ENCODE results near the gene SARM1.

SARM1 gene

DNA sequence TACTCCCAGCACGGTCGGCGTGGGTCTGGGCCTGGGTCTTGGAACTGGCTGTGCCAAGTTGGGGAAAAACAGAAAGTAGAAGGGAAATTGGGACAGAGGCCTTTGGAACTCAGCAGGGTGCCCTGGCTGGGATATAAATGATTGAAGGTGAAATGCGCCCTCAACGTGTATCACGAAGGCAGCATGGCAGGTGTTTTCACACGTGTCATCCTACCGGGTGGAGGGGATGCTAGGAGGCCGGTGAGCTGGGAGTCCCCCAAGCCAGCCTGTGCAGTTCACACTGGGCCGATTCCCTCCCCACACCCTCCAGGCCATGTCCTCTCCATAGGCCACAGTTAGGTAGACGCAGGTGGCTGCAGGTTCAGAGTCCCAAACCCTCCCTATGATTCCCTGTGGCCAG, 30.0 kb upstream of the SARM1 start:
- Histone ChIP-seq H3K36me3 (ENCODE audit: control insufficient read depth in 2 of 2, insufficient read depth in 2 of 2, low read length in 2 of 2) (peaks cover 36 to 57% of the 10 kb centered on the region in 2 donors), H3K27ac (ENCODE audit: low read length) (no peak overlapping the region), H3K9ac (ENCODE audit: low read length in 2 of 2) (no peak overlapping the region), H3K9me3 (ENCODE audit: control insufficient read depth in 2 of 2, low read length in 2 of 2) (no peaks in the 10 kb centered on the region), H3K4me3 (ENCODE audit: low read length in 2 of 2) (no peak overlapping the region), H3K27me3 (ENCODE audit: control insufficient read depth in 1 of 2, insufficient read depth in 2 of 2, low read length in 2 of 2) (no peaks in the 10 kb centered on the region), H3K4me1 (ENCODE audit: control insufficient read depth, insufficient read depth, low read length) (peaks cover 4% of the 10 kb centered on the region)

GRCh38 chr17:28342313-28342712, 29.2 kb upstream of the SARM1 start:
- no peaks in the 10 kb centered on the region for H3K27me3 ChIP-seq (ENCODE audit: control insufficient read depth in 1 of 2, insufficient read depth in 2 of 2, low read length in 2 of 2)
- no peak overlapping the region for H3K27ac ChIP-seq (ENCODE audit: low read length)
- H3K9ac ChIP-seq (ENCODE audit: low read length in 2 of 2) = no peak overlapping the region
- peaks cover 44 to 65% of the 10 kb centered on the region in 2 donors for H3K36me3 ChIP-seq (ENCODE audit: control insufficient read depth in 2 of 2, insufficient read depth in 2 of 2, low read length in 2 of 2)
- no peak overlapping the region for H3K4me3 ChIP-seq (ENCODE audit: low read length in 2 of 2)
- H3K9me3 ChIP-seq (ENCODE audit: control insufficient read depth in 2 of 2, low read length in 2 of 2) = no peaks in the 10 kb centered on the region
- H3K4me1 ChIP-seq (ENCODE audit: control insufficient read depth, insufficient read depth, low read length) = peaks cover 3% of the 10 kb centered on the region

DNA sequence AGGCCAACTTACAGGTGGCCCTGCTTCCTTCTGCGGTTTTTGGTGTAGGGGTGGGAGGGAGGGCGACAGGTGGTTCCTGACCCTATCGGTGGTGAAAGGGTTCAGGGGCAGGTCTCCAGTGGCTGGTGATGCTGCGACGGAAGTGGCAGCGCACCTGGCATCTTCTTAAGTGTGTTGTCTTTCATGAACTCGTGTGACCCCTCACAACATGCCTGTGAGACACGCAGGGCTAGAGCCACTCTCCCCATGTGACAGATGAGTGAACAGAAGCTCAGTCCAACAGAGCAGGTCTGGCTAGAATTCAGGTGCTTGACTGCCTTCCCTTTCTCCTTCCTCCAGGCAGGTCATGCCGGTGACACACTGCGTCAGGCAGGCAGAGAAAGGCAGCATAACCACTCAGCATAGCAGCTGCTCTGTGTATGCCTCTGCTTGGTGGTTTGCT, 28.0 kb upstream of the SARM1 start:
- no peak overlapping the region for H3K4me3 ChIP-seq (ENCODE audit: low read length in 2 of 2)
- H3K9ac ChIP-seq (ENCODE audit: low read length in 2 of 2) = no peak overlapping the region
- H3K27ac ChIP-seq (ENCODE audit: low read length) = no peak overlapping the region
- no peaks in the 10 kb centered on the region for H3K27me3 ChIP-seq (ENCODE audit: control insufficient read depth in 1 of 2, insufficient read depth in 2 of 2, low read length in 2 of 2)
- peaks cover 3% of the 10 kb centered on the region for H3K4me1 ChIP-seq (ENCODE audit: control insufficient read depth, insufficient read depth, low read length)
- no peaks in the 10 kb centered on the region for H3K9me3 ChIP-seq (ENCODE audit: control insufficient read depth in 2 of 2, low read length in 2 of 2)
- peaks cover 52 to 73% of the 10 kb centered on the region in 2 donors for H3K36me3 ChIP-seq (ENCODE audit: control insufficient read depth in 2 of 2, insufficient read depth in 2 of 2, low read length in 2 of 2)

- Histone ChIP-seq H3K27me3 (ENCODE audit: control insufficient read depth in 1 of 2, insufficient read depth in 2 of 2, low read length in 2 of 2) (no peaks in the 10 kb centered on the region), H3K4me1 (ENCODE audit: control insufficient read depth, insufficient read depth, low read length) (peaks cover 3% of the 10 kb centered on the region), H3K4me3 (ENCODE audit: low read length in 2 of 2) (no peak overlapping the region), H3K9me3 (ENCODE audit: control insufficient read depth in 2 of 2, low read length in 2 of 2) (no peaks in the 10 kb centered on the region), H3K27ac (ENCODE audit: low read length) (no peak overlapping the region), H3K9ac (ENCODE audit: low read length in 2 of 2) (no peak overlapping the region), H3K36me3 (ENCODE audit: control insufficient read depth in 2 of 2, insufficient read depth in 2 of 2, low read length in 2 of 2) (peaks cover 57 to 78% of the 10 kb centered on the region in 2 donors)
Measured at GRCh38 chr17:28344011-28344410, 27.5 kb upstream of the SARM1 start.

GRCh38 chr17:28344435-28344901, 27.0 kb upstream of the SARM1 start:
- H3K4me3 ChIP-seq (ENCODE audit: low read length in 2 of 2) = no peak overlapping the region
- peaks cover 59 to 81% of the 10 kb centered on the region in 2 donors for H3K36me3 ChIP-seq (ENCODE audit: control insufficient read depth in 2 of 2, insufficient read depth in 2 of 2, low read length in 2 of 2)
- H3K27ac ChIP-seq (ENCODE audit: low read length) = no peak overlapping the region
- H3K9ac ChIP-seq (ENCODE audit: low read length in 2 of 2) = no peak overlapping the region
- no peaks in the 10 kb centered on the region for H3K27me3 ChIP-seq (ENCODE audit: control insufficient read depth in 1 of 2, insufficient read depth in 2 of 2, low read length in 2 of 2)
- peaks cover 3% of the 10 kb centered on the region for H3K4me1 ChIP-seq (ENCODE audit: control insufficient read depth, insufficient read depth, low read length)
- H3K9me3 ChIP-seq (ENCODE audit: control insufficient read depth in 2 of 2, low read length in 2 of 2) = no peaks in the 10 kb centered on the region

DNA sequence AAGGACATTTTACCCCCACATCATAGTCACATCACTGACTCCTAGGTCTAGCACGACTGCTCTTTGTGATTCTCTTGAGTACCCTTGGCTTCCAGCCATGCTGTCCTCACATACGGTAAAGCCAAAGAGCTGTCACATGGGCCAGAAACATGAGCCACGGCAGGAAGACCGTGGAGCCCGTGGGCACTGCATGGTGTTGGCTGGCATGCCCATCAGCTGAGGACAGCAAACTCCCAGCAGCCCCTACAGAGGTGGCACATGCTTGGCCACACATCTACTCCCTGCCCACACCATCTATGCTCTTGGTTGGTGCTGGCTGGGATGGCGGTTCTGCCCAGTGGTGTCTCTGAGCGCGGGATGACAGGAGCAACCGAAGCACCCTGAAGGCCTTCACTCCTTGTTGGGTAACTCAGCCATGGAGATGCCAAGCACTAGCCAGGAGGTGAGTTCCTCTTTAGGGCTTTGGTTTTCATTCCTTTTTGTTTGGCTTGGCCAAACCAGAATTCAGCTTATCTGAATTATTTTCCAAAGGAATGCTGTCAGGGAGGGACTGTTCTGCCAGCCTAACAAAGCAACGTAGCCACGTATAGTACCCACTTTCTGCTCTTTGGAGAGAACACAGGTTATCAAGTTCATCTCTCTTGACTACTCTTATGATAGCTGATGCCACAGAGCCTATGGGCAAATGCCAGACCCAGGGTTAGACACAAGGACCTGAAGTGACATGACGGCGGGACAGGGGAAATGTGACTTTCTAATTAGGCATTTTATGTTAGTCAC, 25.9 kb upstream of the SARM1 start:
- H3K4me1 ChIP-seq (ENCODE audit: control insufficient read depth, insufficient read depth, low read length) = peaks cover 3% of the 10 kb centered on the region
- H3K36me3 ChIP-seq (ENCODE audit: control insufficient read depth in 2 of 2, insufficient read depth in 2 of 2, low read length in 2 of 2) = peaks cover 65 to 87% of the 10 kb centered on the region in 2 donors
- H3K4me3 ChIP-seq (ENCODE audit: low read length in 2 of 2) = no peak overlapping the region
- no peaks in the 10 kb centered on the region for H3K9me3 ChIP-seq (ENCODE audit: control insufficient read depth in 2 of 2, low read length in 2 of 2)
- H3K27ac ChIP-seq (ENCODE audit: low read length) = no peak overlapping the region
- no peak overlapping the region for H3K9ac ChIP-seq (ENCODE audit: low read length in 2 of 2)
- no peaks in the 10 kb centered on the region for H3K27me3 ChIP-seq (ENCODE audit: control insufficient read depth in 1 of 2, insufficient read depth in 2 of 2, low read length in 2 of 2)

GRCh38 chr17:28346199-28346580, 25.3 kb upstream of the SARM1 start:
- Histone ChIP-seq H3K9ac (ENCODE audit: low read length in 2 of 2) (no peak overlapping the region), H3K27ac (ENCODE audit: low read length) (no peak overlapping the region), H3K27me3 (ENCODE audit: control insufficient read depth in 1 of 2, insufficient read depth in 2 of 2, low read length in 2 of 2) (no peaks in the 10 kb centered on the region), H3K9me3 (ENCODE audit: control insufficient read depth in 2 of 2, low read length in 2 of 2) (no peaks in the 10 kb centered on the region), H3K36me3 (ENCODE audit: control insufficient read depth in 2 of 2, insufficient read depth in 2 of 2, low read length in 2 of 2) (peaks cover 69 to 88% of the 10 kb centered on the region in 2 donors), H3K4me3 (ENCODE audit: low read length in 2 of 2) (no peak overlapping the region), H3K4me1 (ENCODE audit: control insufficient read depth, insufficient read depth, low read length) (peaks cover 3% of the 10 kb centered on the region)

DNA sequence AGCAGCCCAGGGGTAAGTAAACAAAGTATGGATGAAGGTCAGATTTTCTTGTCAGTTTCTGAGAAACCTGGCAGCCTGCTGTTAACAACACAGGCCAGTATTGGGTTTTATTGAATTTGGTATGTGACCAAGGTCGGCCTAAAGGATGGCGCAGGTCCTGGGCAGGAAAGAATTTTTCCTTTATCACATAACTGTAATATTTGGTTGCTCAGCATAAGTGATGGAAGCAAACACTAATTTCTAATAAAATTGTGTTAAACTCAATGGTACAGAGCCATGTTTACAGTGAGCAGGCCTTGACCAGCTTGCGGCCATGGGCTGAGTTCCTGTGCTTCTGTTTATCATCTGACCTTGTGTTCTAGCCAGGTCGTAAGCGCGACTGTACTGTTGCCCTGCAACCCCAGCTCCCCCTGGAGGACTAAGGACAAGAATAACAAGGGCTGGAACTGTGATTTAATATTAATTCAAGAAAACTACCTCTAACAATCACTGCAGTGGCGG, 24.7 kb upstream of the SARM1 start:
- Histone ChIP-seq H3K36me3 (ENCODE audit: control insufficient read depth in 2 of 2, insufficient read depth in 2 of 2, low read length in 2 of 2) (peaks cover 69 to 88% of the 10 kb centered on the region in 2 donors), H3K4me3 (ENCODE audit: low read length in 2 of 2) (no peak overlapping the region), H3K27me3 (ENCODE audit: control insufficient read depth in 1 of 2, insufficient read depth in 2 of 2, low read length in 2 of 2) (no peaks in the 10 kb centered on the region), H3K4me1 (ENCODE audit: control insufficient read depth, insufficient read depth, low read length) (peaks cover 3% of the 10 kb centered on the region), H3K9me3 (ENCODE audit: control insufficient read depth in 2 of 2, low read length in 2 of 2) (no peaks in the 10 kb centered on the region), H3K9ac (ENCODE audit: low read length in 2 of 2) (no peak overlapping the region), H3K27ac (ENCODE audit: low read length) (no peak overlapping the region)

GRCh38 chr17:28347261-28347891, 24.1 kb upstream of the SARM1 start:
- H3K4me3 ChIP-seq (ENCODE audit: low read length in 2 of 2) = no peak overlapping the region
- no peaks in the 10 kb centered on the region for H3K27me3 ChIP-seq (ENCODE audit: control insufficient read depth in 1 of 2, insufficient read depth in 2 of 2, low read length in 2 of 2)
- peaks cover 66 to 86% of the 10 kb centered on the region in 2 donors for H3K36me3 ChIP-seq (ENCODE audit: control insufficient read depth in 2 of 2, insufficient read depth in 2 of 2, low read length in 2 of 2)
- H3K9me3 ChIP-seq (ENCODE audit: control insufficient read depth in 2 of 2, low read length in 2 of 2) = no peaks in the 10 kb centered on the region
- H3K27ac ChIP-seq (ENCODE audit: low read length) = no peak overlapping the region
- H3K4me1 ChIP-seq (ENCODE audit: control insufficient read depth, insufficient read depth, low read length) = peaks cover 3% of the 10 kb centered on the region
- H3K9ac ChIP-seq (ENCODE audit: low read length in 2 of 2) = no peak overlapping the region

- Histone ChIP-seq H3K4me3 (ENCODE audit: low read length in 2 of 2) (no peak overlapping the region), H3K36me3 (ENCODE audit: control insufficient read depth in 2 of 2, insufficient read depth in 2 of 2, low read length in 2 of 2) (peaks cover 64 to 84% of the 10 kb centered on the region in 2 donors), H3K4me1 (ENCODE audit: control insufficient read depth, insufficient read depth, low read length) (peaks cover 3% of the 10 kb centered on the region), H3K9me3 (ENCODE audit: control insufficient read depth in 2 of 2, low read length in 2 of 2) (no peaks in the 10 kb centered on the region), H3K27me3 (ENCODE audit: control insufficient read depth in 1 of 2, insufficient read depth in 2 of 2, low read length in 2 of 2) (no peaks in the 10 kb centered on the region), H3K27ac (ENCODE audit: low read length) (no peak overlapping the region), H3K9ac (ENCODE audit: low read length in 2 of 2) (no peak overlapping the region)
Measured at GRCh38 chr17:28348979-28349378, 22.5 kb upstream of the SARM1 start.

DNA sequence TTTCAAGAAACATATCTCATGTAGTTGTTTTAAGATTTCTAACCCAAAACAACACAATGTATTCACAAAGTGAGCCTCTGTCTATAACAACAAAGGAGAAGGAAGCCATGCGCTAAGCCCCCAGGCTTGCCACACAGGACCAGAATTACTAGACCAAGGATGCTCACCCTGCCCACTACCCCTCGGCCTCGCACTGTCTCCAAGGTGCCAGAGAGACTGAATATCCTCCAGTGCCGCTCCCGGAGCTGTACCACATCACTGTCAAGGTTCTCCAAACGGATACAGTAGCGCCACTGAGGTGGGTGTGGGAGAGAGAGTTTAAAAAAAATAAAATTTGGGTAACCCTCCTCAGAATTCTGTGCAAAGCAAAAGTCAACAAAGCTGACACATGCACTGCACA, 21.2 kb upstream of the SARM1 start:
- Histone ChIP-seq H3K4me3 (ENCODE audit: low read length in 2 of 2) (no peak overlapping the region), H3K36me3 (ENCODE audit: control insufficient read depth in 2 of 2, insufficient read depth in 2 of 2, low read length in 2 of 2) (peaks cover 70 to 81% of the 10 kb centered on the region in 2 donors), H3K27me3 (ENCODE audit: control insufficient read depth in 1 of 2, insufficient read depth in 2 of 2, low read length in 2 of 2) (no peaks in the 10 kb centered on the region), H3K9me3 (ENCODE audit: control insufficient read depth in 2 of 2, low read length in 2 of 2) (no peaks in the 10 kb centered on the region), H3K27ac (ENCODE audit: low read length) (no peak overlapping the region), H3K4me1 (ENCODE audit: control insufficient read depth, insufficient read depth, low read length) (peaks cover 3% of the 10 kb centered on the region), H3K9ac (ENCODE audit: low read length in 2 of 2) (no peak overlapping the region)
